Activated T-helper 1 cell treated with anti-CD3 and anti-CD28 coated beads, Interleukin-2, amount 50 U/mL, for 16 hours (primary cell): ENCODE measurements around the gene APBA1.

Experiments
- DNase-seq, 2 donors: peaks; one replicate each; pipeline ENCODE4 v3.0.0-alpha.2; 2020; ENCODE audit warnings: low read depth in 1 of 2, low spot score in 1 of 2

The APBA1 gene

DNA sequence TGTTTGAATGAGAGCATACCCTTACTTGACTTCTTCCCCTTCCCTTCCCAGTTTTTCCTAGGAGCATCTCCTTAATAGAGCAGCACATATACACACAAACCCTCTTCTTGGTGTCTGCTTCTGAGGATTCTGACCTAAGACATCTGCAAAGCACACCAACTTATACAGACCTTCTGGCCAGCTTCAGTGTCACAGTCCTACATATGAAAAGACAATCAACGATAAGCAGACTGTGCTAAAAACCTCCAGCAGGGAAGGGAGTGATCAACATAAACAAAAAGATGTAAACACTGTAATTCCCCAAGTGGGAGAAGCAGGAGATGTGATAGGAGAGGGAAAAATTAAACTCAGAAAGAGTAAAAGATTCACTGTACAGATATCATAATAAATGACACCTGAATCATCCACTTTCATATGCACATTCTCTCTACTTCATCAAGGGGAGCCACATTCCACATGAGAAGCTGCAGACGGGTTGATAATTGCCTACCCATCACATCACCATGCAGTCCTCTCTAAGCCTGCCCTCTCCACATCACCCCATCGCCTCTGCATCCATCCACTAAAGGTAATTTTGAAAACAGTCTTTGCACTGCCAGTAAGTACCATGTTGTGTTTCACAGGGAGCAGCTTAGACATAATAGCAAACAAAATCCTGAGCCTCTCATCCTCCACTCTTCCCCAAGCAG is 13.0 kb downstream of the APBA1 start:
- DNase-seq, result no peak

GRCh38 chr9:69657269-69657668 is 14.9 kb downstream of the APBA1 start:
- DNase-seq, result no peak

- DNase-seq, result no peak
Measured at GRCh38 chr9:69655065-69655464, 17.1 kb downstream of the APBA1 start.

DNA sequence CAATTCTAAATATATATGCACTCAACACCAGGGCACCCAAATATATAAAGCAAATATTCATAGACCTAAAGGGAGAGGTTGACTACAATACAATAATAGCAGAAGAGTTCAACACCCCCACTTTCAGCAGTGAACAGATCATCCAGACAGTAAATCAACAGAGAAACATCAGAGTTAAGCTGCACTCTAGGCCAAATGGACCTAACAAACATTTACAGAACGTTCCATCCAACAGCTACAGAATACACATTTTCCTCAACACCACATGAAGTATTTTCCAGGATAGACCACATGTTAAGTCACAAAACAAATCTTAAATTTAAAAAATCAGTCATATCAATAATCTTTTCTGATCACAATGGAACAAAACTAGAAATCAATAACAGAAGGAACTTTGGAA is 18.9 kb downstream of the APBA1 start:
- DNase-seq, result no peak

DNA sequence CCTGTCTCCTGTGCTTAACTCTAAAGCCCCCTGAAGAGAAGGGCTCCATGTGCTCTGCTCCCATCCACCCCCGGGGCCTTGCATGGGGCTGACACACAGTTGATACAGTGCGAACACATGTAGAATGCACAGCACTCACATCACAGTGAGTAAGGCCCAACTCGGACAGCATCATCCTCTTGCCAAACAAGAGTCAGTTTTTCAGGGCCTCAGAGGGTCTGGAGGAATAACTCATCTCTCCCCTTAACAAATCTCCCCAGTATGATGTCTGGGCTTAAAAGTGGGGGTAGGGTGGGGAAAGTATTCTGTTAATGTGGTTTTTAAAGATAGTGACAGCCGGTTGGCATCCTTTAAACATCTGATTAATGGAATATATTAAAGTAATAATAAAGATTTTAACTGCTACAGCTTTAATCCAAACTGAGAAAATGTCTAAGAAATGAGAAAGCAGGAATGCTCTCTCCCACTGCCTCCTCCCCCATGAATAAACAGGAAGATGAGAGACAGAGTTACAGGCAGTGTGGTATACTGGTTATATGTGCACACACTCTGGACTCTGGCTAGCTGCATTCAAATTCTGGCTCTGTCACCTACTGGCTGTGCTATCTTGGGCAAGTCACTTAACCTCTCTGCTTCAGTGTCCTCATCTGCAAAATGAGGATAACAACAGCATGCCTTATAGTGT is 22.5 kb downstream of the APBA1 start:
- no peak for DNase-seq

DNA sequence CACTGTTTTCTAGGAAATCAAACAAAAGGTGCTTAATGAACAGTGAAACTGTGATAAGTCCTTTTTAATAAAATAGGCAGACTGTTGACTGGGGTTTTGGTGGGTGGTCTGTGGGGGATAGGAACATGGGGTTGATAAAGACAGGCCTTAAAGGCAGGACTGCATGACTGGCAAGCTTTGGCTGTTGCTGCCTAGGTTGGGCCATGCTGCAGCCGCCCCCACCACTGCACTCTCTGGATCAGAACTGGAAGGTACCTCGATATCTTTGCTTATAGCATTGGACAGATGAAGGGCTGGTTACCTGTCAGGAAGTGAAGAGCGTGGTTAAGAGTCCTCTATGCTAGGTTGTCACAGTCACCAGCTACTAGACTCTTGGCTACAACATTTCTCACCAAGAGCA is 24.4 kb downstream of the APBA1 start:
- DNase-seq, result no peak

DNA sequence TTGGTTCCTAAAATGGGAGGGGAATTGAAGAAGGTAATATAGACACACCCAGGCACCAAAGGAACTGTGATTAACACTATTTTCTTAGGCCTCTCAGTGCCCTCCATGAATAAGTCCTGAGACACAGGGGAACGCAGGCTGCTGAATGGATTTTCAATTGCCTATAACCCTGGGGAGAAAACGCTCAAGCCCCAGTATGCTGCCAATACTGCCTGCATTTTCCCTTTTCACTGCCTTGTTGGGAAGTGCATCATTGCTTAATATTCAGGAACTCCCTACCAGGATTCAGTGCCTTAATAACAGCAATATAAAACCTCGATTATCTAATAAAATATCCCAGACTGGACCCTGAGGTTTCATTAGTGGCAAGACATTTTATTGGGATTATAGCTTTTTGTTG is 25.4 kb downstream of the APBA1 start:
- no peak for DNase-seq

DNA sequence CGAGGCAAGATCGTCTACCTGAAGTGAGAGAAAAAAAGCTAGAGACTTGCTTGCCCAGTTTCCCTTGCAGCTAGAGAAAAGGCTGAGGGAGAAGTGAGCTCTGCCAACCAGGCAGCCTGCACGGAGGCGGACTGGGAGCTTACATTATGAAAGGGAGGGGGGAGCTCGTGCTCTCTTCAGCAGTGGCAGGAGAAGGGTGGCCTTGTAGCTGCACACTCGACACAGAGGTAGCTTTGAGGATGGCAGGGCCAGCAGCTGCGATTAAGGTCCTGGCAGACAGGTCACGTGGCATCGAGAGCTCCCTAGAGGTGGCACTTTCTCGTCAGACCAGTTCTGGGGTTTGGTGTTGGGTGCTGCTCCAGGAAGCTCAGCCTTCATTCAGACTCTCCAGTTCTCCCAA is 26.7 kb downstream of the APBA1 start:
- DNase-seq, result no peak

GRCh38 chr9:69643098-69643497 is 29.1 kb downstream of the APBA1 start:
- DNase-seq, result no peak

DNA sequence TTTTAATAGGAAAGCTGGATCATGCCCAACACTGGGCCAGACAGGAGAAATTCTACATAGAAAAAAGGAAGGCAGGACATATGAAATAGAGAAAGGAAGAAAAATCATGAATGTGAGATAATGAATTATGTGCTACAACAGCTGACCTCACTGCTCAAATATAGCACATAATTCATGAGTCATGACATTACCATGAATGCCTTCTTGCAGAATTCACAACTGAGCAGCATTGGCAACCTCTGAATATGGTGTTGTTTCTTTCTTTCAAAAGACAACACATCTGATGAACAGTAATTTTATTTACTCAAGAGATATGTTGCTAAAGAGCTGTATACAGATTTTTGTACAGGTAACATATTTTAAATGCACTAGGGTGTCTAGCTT is 34.4 kb downstream of the APBA1 start:
- DNase-seq, result no peak

- DNase-seq, result no peak
Measured at GRCh38 chr9:69637193-69637816, 34.9 kb downstream of the APBA1 start.

- no peak for DNase-seq
Measured at GRCh38 chr9:69633716-69634115, 38.5 kb downstream of the APBA1 start.

GRCh38 chr9:69632768-69633167 is 39.4 kb downstream of the APBA1 start:
- no peak for DNase-seq

DNA sequence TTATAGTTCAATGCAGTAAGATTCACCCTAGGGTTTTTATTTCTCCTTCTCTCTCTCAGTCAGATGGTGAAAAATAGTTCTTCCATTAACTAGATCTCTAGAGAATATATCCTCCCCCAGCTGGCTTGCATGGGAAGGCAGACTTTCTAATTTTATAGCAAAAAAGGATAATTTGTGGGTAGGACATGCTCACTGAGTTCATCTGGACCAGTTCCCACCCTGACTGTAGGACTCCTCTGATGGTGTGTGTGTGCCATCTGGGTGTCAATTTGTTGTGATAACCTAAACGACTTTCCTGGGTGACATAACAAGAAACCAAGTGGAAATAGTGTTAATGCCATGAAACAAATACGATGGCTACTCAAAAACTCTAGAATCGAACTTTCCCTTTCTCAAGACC is 44.9 kb downstream of the APBA1 start:
- DNase-seq, result no peak

- no peak for DNase-seq
Measured at GRCh38 chr9:69623276-69623675, 48.9 kb downstream of the APBA1 start.

DNA sequence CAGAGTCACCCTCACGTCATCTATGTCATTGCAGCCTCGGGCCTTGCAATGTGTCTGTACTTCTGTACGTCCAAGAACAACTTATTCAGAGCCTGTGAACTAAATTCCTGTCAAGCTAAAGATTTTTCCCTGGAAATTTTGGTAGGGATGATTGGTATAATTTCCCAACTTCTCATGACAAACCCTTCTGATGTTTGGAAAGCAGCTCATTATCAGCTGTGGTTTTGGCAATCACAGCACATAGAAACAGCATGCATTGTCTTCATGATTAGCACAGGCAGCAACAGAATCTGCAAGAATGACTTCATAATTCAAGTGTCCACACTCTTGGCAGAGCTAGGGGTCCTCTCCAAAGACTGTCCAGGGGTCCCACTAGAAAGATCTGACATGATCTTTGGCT is 49.5 kb downstream of the APBA1 start:
- DNase-seq, result no peak

DNA sequence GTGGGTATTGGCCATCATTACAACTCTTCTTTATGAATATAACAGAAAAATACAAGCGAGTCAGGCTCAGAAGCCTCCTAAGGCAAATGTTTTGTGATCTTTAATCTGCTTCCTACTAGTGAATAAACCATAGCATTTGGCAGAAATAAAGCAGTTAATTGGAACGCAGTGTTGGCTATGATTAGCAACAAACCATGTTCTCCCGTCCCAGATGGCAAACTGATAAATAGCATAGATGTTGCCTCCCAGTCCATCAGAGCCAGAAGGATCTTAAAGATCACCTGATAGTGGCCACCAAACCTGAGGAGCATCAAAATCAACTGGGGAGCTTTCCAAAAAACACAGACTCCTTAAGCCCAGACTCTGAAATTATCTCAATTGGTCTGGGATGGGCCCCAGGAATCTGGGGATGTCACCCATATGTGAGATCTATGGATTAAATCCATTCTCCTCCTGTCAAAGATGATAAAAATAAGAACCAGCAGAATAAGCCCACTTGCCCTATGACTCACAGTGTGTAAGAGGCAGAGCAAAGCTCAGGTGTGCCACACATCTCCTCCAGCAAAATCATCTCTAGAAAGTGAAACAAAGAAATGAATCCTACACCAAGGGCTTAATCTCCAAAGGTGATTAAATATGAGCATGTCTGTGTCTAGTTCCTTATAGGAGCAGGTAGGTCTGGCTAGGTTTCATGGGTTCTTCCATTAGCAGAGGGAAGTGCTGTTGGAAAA is 50.3 kb downstream of the APBA1 start:
- no peak for DNase-seq

DNA sequence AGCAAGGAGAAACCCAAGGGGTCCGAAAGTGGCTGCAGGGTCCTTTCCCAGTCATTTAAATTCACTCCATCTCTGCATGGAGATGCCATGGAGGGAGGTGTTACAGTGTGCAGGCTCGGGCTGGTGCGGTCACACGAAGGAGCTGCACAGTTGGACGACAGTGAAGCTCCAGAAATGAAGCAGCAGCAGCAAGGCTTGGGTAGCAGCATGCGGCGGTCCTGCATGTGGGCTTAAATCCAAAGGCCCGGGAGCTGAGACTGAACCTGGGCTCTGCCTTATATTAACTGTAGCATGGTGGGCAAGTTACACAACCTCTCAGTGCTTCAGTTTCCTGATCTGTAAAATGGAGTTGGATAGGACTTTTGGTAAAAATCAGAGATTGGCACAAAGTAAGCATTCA is 51.4 kb downstream of the APBA1 start:
- DNase-seq, result no peak

DNA sequence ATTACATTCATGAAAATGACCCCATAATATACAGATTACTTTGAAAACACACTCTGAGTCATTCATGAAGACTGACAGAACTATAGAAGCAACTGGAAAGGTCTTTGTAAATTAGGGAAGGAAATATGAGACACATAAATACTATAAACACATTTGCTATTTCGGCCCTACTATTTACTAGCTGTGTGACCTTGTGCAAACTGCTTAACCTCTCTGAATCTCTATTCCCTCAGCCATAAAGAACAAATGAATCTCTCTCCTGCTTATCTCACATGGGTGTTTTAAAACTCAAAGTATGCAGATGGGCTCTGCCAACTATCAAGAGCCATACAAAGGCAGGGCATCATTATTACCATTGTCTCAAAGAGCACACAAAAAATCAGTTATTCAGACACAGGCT is 52.9 kb downstream of the APBA1 start:
- no peak for DNase-seq

DNA sequence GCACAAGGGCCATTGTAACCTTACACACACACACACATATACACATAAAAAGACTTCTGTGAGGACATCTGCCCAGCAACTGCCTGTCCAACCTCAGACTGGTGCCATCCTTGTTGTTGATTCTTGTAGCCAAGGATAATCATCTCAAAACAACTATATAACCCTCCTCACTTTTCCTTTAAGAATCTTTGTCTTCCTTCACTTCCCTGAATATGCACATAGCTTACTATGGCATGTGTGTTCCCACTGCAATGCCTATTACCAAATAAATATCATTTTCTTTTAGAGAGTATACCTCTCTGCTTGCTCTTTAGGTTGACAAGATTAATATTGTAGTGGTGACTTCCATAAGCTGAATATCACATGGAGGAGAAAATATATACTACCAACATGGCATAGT is 55.2 kb downstream of the APBA1 start:
- DNase-seq, result no peak

GRCh38 chr9:69615880-69616279 is 56.3 kb downstream of the APBA1 start:
- no peak for DNase-seq

GRCh38 chr9:69611221-69611620 is 61.0 kb downstream of the APBA1 start:
- DNase-seq, result no peak
